Measurements from ENCODE around the gene EXOC3L2. TPM values are rescaled to one million over a fixed set of nuclear protein-coding genes. Genes with fewer than 3 reads are reported as not detected.

Gene EXOC3L2
- total RNA-seq, 1 donor from 2014 or later: 3.1 TPM

GRCh38 chr19:45179072-45179891 lies 65.9 kb downstream of the EXOC3L2 start:
- DNase-seq: peak; percentile 54

- peak; percentile 100 for DNase-seq
These were observed 66.7 kb downstream of the EXOC3L2 start, which contains the start of gene BLOC1S3 for GRCh38 chr19:45178262-45179071. Gene BLOC1S3 (plus strand): TSS chr19:45178784. CDS start chr19:45179297, 513 bp downstream.

- peak; percentile 45 for DNase-seq
These were observed 67.4 kb downstream of the EXOC3L2 start, which contains the start of gene TRAPPC6A for GRCh38 chr19:45177817-45178261. Gene TRAPPC6A (minus strand): TSS chr19:45178237. CDS start chr19:45178218, 19 bp downstream.

GRCh38 chr19:45175515-45176345 lies 69.5 kb downstream of the EXOC3L2 start:
- no peak for DNase-seq

GRCh38 chr19:45173816-45174215 lies 71.4 kb downstream of the EXOC3L2 start:
- no peak for DNase-seq

- DNase-seq: no peak
These were observed 72.5 kb downstream of the EXOC3L2 start for GRCh38 chr19:45172611-45173208.

GRCh38 chr19:45172173-45172572 lies 73.0 kb downstream of the EXOC3L2 start:
- DNase-seq: peak; percentile 35

- DNase-seq: peak; percentile 71
These were observed 74.0 kb downstream of the EXOC3L2 start for GRCh38 chr19:45171211-45171623.

- DNase-seq: peak; percentile 15
These were observed 74.8 kb downstream of the EXOC3L2 start for GRCh38 chr19:45170146-45171106.

GRCh38 chr19:45169602-45170001 lies 75.6 kb downstream of the EXOC3L2 start:
- DNase-seq: no peak

- DNase-seq: no peak
These were observed 76.3 kb downstream of the EXOC3L2 start for GRCh38 chr19:45168767-45169351.

GRCh38 chr19:45166723-45167252 lies 78.4 kb downstream of the EXOC3L2 start:
- DNase-seq: peak; percentile 30

GRCh38 chr19:45164577-45165335 lies 80.5 kb downstream of the EXOC3L2 start:
- DNase-seq: peak; percentile 60

GRCh38 chr19:45163751-45164460 lies 81.3 kb downstream of the EXOC3L2 start:
- DNase-seq: no peak

- DNase-seq: no peak
These were observed 82.1 kb downstream of the EXOC3L2 start for GRCh38 chr19:45163156-45163555.

- DNase-seq: no peak
These were observed 82.5 kb downstream of the EXOC3L2 start for GRCh38 chr19:45162608-45163143.

All from dermis blood vessel endothelial cell (primary cell).